HEK293 (cell line): ENCODE data around the gene GNB3.

Source experiments
- CTCF ChIA-PET: fragments of 350-600 bp; formaldehyde crosslinking; extraction: SDS; loops from one replicate; lab custom pipeline; 2021; ENCODE audit warnings: antibody characterized with exemption; lab: Yijun Ruan, JAX
- POLR2A ChIA-PET: fragments of 300-600 bp; formaldehyde crosslinking; extraction: SDS; loops from one replicate; lab custom pipeline; 2020; ENCODE audit warnings: antibody characterized with exemption, inconsistent platforms; lab: Yijun Ruan, JAX
- H3K27ac ChIP-seq: fragments of 200-500 bp; sonication (Bioruptor generic); 2 replicates; pipeline ENCODE4 v1.5.1; 2014; ENCODE audit warnings: low read depth, low read length, control low read depth, inconsistent platforms; ENCODE audit errors: extremely low read depth
- H3K36me3 ChIP-seq, 2 experiments: fragments of 200-500 bp in 1 of 2; sonication (Bioruptor generic) in 1 of 2; 1 replicate in 1 of 2; 2 replicates in 1 of 2; pipeline ENCODE4 v1.5.1; 2014 to 2017; ENCODE audit warnings: inconsistent platforms in 2 of 2, low read length in 2 of 2; ENCODE audit not compliant: control insufficient read depth in 2 of 2, insufficient read depth in 1 of 2
- H3K4me1 ChIP-seq: fragments of 200-500 bp; sonication (Bioruptor generic); 2 replicates; pipeline ENCODE4 v1.5.1; 2014; ENCODE audit warnings: mild to moderate bottlenecking, low read length, inconsistent platforms; ENCODE audit not compliant: control insufficient read depth, insufficient read depth
- H3K4me3 ChIP-seq: 2 replicates; pipeline ENCODE4 v1.5.1; 2011; ENCODE audit warnings: low read depth, mild to moderate bottlenecking, control low read depth, low read length, moderate library complexity
- H3K9me3 ChIP-seq: fragments of 200-500 bp; sonication (Bioruptor generic); 2 replicates; pipeline ENCODE4 v1.5.1; 2014; ENCODE audit warnings: low read depth, low read length, inconsistent platforms; ENCODE audit not compliant: control insufficient read depth, insufficient read depth
- BCL11A ChIP-seq: fragments of 450-650 bp; formaldehyde crosslinking; IDR thresholded peaks from 2 replicates; pipeline ENCODE4 v1.5.1; 2016; ENCODE audit warnings: low read depth, missing biosample characterization, missing genetic modification characterization
- EGR2 ChIP-seq: fragments of 450-650 bp; formaldehyde crosslinking; IDR thresholded peaks from 2 replicates; pipeline ENCODE4 v1.5.1; 2016; ENCODE audit warnings: low read depth, missing biosample characterization, missing genetic modification characterization
- RBAK ChIP-seq: fragments of 450-650 bp; formaldehyde crosslinking; IDR thresholded peaks from 2 replicates; pipeline ENCODE4 v1.5.1; 2016; ENCODE audit warnings: missing biosample characterization, missing genetic modification characterization
- SETDB1 ChIP-seq: IDR thresholded peaks from one replicate; pipeline ENCODE4 v1.6.1; 2017; ENCODE audit warnings: mild to moderate bottlenecking, low read length, moderate library complexity, mixed read lengths; ENCODE audit not compliant: insufficient read length
- WT1 ChIP-seq: fragments of 450-650 bp; formaldehyde crosslinking; IDR thresholded peaks from 2 replicates; pipeline ENCODE4 v1.5.1; 2016; ENCODE audit warnings: missing biosample characterization, missing genetic modification characterization
- ZBTB17 ChIP-seq: fragments of 450-650 bp; formaldehyde crosslinking; IDR thresholded peaks from 2 replicates; pipeline ENCODE4 v1.5.1; 2016; ENCODE audit warnings: missing biosample characterization, missing genetic modification characterization
- ZFP37 ChIP-seq: fragments of 450-650 bp; formaldehyde crosslinking; IDR thresholded peaks from 2 replicates; pipeline ENCODE4 v1.5.1; 2016; ENCODE audit warnings: missing biosample characterization, missing genetic modification characterization
- ZNF146 ChIP-seq: fragments of 450-650 bp; formaldehyde crosslinking; IDR thresholded peaks from 2 replicates; pipeline ENCODE4 v1.5.1; 2016; ENCODE audit warnings: missing biosample characterization, missing genetic modification characterization
- ZNF155 ChIP-seq: fragments of 450-650 bp; formaldehyde crosslinking; IDR thresholded peaks from 2 replicates; pipeline ENCODE4 v1.5.1; 2016; ENCODE audit warnings: missing biosample characterization, missing genetic modification characterization
- ZNF157 ChIP-seq: fragments of 450-650 bp; formaldehyde crosslinking; IDR thresholded peaks from 2 replicates; pipeline ENCODE4 v1.5.1; 2016; ENCODE audit warnings: missing biosample characterization, missing genetic modification characterization
- ZNF16 ChIP-seq: fragments of 450-650 bp; formaldehyde crosslinking; IDR thresholded peaks from 2 replicates; pipeline ENCODE4 v1.5.1; 2016; ENCODE audit warnings: low read depth, missing biosample characterization, missing genetic modification characterization
- ZNF274 ChIP-seq, 2 experiments: fragments of 200-500 bp in 1 of 2; fragments of 450-650 bp in 1 of 2; sonication (Bioruptor generic) in 1 of 2; formaldehyde crosslinking in 1 of 2; IDR thresholded peaks; 2 replicates each; pipeline versions ENCODE4 v1.5.1 to v1.6.1; 2014 to 2016; ENCODE audit warnings: borderline replicate concordance in 1 of 2, inconsistent platforms in 1 of 2, low read length in 1 of 2, missing biosample characterization in 1 of 2, missing genetic modification characterization in 1 of 2
- ZNF416 ChIP-seq: fragments of 450-650 bp; formaldehyde crosslinking; IDR thresholded peaks from 2 replicates; pipeline ENCODE4 v1.5.1; 2016; ENCODE audit warnings: missing biosample characterization, missing genetic modification characterization
- ZNF548 ChIP-seq: fragments of 450-650 bp; formaldehyde crosslinking; IDR thresholded peaks from 2 replicates; pipeline ENCODE4 v1.5.1; 2016; ENCODE audit warnings: missing biosample characterization, missing genetic modification characterization
- ZNF629 ChIP-seq: fragments of 450-650 bp; formaldehyde crosslinking; IDR thresholded peaks from 2 replicates; pipeline ENCODE4 v1.5.1; 2017; ENCODE audit warnings: missing biosample characterization, missing genetic modification characterization
- ZNF837 ChIP-seq: fragments of 450-650 bp; formaldehyde crosslinking; IDR thresholded peaks from 2 replicates; pipeline ENCODE4 v1.5.1; 2016; ENCODE audit warnings: missing biosample characterization, missing genetic modification characterization
- TF ChIP-seq, protein P1 (sequence below): fragments of 450-650 bp; formaldehyde crosslinking; IDR thresholded peaks from 2 replicates; pipeline ENCODE4 v1.5.1; 2017; ENCODE audit warnings: missing biosample characterization, missing genetic modification characterization
- TF ChIP-seq, protein P2 (sequence below): fragments of 450-650 bp; formaldehyde crosslinking; IDR thresholded peaks from 2 replicates; pipeline ENCODE4 v1.5.1; 2016; ENCODE audit warnings: missing biosample characterization, missing genetic modification characterization
- TF ChIP-seq, protein P3 (sequence below): fragments of 450-650 bp; formaldehyde crosslinking; IDR thresholded peaks from 2 replicates; pipeline ENCODE4 v1.5.1; 2016; ENCODE audit warnings: missing biosample characterization, missing genetic modification characterization
- TF ChIP-seq, protein P4 (sequence below): fragments of 450-650 bp; formaldehyde crosslinking; IDR thresholded peaks from 2 replicates; pipeline ENCODE4 v1.5.1; 2016; ENCODE audit warnings: missing biosample characterization, missing genetic modification characterization
- TF ChIP-seq, protein P5 (sequence below): fragments of 450-650 bp; formaldehyde crosslinking; IDR thresholded peaks from 2 replicates; pipeline ENCODE4 v1.5.1; 2016; ENCODE audit warnings: missing biosample characterization, missing genetic modification characterization
- TF ChIP-seq, protein P6 (sequence below): fragments of 450-650 bp; formaldehyde crosslinking; IDR thresholded peaks from 2 replicates; pipeline ENCODE4 v1.5.1; 2017; ENCODE audit warnings: missing biosample characterization, missing genetic modification characterization
- TF ChIP-seq, protein P7 (sequence below): fragments of 450-650 bp; formaldehyde crosslinking; IDR thresholded peaks from 2 replicates; pipeline ENCODE4 v1.5.1; 2017; ENCODE audit warnings: missing biosample characterization, missing genetic modification characterization

The GNB3 gene

DNA sequence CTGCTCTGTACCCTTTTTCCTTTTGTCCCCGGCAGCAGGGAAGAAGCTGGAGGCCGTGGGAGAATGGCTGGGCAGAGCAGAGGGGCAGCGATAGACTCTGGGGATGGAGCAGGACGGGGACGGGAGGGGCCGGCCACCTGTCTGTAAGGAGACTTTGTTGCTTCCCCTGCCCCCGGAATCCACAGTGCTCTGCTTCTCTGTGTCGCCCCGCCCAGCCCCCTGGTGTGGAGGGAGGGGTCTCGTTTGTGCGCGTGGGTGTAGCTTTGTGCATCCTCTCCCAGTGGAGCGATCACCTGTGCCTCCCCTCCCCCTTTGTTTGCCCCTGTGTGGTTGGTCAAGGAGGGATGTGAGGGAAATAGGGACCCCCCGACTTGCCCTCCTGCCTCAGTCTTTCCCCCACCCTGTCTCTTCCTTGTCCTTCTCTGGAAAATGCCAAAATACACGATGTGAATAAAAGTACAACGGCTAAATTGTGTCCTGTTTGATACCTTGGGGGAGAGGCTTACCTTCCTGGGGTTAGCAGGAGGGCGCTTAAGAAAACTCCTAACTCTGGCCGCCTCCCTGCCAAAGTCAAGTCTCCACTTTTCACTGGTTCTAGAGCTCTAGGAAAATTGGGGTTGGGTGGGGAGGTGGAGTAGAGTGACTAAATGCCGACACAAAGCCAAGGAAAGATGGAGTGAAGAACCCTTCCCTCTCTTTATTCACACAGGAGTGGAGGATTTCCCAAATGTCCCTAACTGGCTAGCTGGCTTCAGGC is 25.6 kb downstream of the GNB3 start (continued):
- TF ChIP-seq, protein P1, sequence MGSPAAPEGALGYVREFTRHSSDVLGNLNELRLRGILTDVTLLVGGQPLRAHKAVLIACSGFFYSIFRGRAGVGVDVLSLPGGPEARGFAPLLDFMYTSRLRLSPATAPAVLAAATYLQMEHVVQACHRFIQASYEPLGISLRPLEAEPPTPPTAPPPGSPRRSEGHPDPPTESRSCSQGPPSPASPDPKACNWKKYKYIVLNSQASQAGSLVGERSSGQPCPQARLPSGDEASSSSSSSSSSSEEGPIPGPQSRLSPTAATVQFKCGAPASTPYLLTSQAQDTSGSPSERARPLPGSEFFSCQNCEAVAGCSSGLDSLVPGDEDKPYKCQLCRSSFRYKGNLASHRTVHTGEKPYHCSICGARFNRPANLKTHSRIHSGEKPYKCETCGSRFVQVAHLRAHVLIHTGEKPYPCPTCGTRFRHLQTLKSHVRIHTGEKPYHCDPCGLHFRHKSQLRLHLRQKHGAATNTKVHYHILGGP (tag by site-specific recombination), result no peak
- TF ChIP-seq ZFP37 (tag by site-specific recombination), result no peak
- TF ChIP-seq ZNF629 (tag by site-specific recombination), result no peak
- TF ChIP-seq BCL11A (tag by site-specific recombination), result no peak
- TF ChIP-seq SETDB1, result no peak
- TF ChIP-seq ZNF416 (tag by site-specific recombination), result no peak
- TF ChIP-seq, all 188 proteins: peak for 8

DNA sequence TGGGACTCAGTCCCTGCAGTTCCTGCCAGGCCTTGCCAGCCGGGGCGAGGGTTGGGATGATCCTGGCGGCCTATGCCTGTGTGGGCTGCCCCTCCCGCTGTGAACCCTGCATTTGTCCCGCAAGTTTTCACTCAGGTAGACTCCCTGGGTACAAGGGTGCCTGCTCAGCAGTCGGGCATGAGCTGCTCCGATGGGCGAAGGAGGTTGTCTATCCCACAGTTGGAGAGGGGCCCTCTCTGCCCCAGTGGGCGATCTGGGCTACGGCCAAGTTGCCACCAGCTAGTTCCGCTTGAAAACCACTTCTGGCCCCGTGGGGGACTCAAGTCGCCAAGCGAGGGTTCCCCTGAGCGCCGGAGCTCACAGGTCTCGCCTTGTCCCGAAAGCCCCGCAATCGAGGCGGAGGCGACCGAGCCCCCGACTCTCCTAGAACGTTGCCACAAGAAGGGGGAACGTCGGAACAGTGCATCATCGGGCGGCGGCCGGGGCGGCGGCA is 26.2 kb downstream of the GNB3 start:
- Histone ChIP-seq H3K36me3 (peaks cover 11 to 79% of the 10 kb centered on the region in 2 experiments), H3K9me3 (no peaks in the 10 kb centered on the region), H3K4me1 (peaks cover 6% of the 10 kb centered on the region), H3K27ac (no peak overlapping the region), H3K4me3 (peak overlapping the region; percentile 87)
- ChIA-PET CTCF (interaction anchor here (0.9 to 1.5 kb wide), 6 partner anchors 16 to 114 kb away, joined by 3 to 6 read pairs (median 3); partner anchors contain the start of genes CDCA3 and MLF2), POLR2A (interaction anchor here (0.7 to 7.6 kb wide), 18 partner anchors 13 to 356 kb away, joined by 3 to 183 read pairs (median 8); partner anchors contain the start of genes C12orf57, CDCA3, COPS7A and LRRC23)
- TF ChIP-seq RBAK, result no peak
- no peak for TF ChIP-seq ZNF16 (tag by site-specific recombination)
- no peak for TF ChIP-seq WT1 (tag by site-specific recombination)
- TF ChIP-seq, protein P2, sequence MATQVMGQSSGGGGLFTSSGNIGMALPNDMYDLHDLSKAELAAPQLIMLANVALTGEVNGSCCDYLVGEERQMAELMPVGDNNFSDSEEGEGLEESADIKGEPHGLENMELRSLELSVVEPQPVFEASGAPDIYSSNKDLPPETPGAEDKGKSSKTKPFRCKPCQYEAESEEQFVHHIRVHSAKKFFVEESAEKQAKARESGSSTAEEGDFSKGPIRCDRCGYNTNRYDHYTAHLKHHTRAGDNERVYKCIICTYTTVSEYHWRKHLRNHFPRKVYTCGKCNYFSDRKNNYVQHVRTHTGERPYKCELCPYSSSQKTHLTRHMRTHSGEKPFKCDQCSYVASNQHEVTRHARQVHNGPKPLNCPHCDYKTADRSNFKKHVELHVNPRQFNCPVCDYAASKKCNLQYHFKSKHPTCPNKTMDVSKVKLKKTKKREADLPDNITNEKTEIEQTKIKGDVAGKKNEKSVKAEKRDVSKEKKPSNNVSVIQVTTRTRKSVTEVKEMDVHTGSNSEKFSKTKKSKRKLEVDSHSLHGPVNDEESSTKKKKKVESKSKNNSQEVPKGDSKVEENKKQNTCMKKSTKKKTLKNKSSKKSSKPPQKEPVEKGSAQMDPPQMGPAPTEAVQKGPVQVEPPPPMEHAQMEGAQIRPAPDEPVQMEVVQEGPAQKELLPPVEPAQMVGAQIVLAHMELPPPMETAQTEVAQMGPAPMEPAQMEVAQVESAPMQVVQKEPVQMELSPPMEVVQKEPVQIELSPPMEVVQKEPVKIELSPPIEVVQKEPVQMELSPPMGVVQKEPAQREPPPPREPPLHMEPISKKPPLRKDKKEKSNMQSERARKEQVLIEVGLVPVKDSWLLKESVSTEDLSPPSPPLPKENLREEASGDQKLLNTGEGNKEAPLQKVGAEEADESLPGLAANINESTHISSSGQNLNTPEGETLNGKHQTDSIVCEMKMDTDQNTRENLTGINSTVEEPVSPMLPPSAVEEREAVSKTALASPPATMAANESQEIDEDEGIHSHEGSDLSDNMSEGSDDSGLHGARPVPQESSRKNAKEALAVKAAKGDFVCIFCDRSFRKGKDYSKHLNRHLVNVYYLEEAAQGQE (tag by site-specific recombination), result no peak
- TF ChIP-seq ZNF837, result no peak
- TF ChIP-seq, protein P3, sequence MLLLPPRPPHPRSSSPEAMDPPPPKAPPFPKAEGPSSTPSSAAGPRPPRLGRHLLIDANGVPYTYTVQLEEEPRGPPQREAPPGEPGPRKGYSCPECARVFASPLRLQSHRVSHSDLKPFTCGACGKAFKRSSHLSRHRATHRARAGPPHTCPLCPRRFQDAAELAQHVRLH (tag by site-specific recombination), result no peak
- TF ChIP-seq ZNF157, result no peak
- TF ChIP-seq, protein P4, sequence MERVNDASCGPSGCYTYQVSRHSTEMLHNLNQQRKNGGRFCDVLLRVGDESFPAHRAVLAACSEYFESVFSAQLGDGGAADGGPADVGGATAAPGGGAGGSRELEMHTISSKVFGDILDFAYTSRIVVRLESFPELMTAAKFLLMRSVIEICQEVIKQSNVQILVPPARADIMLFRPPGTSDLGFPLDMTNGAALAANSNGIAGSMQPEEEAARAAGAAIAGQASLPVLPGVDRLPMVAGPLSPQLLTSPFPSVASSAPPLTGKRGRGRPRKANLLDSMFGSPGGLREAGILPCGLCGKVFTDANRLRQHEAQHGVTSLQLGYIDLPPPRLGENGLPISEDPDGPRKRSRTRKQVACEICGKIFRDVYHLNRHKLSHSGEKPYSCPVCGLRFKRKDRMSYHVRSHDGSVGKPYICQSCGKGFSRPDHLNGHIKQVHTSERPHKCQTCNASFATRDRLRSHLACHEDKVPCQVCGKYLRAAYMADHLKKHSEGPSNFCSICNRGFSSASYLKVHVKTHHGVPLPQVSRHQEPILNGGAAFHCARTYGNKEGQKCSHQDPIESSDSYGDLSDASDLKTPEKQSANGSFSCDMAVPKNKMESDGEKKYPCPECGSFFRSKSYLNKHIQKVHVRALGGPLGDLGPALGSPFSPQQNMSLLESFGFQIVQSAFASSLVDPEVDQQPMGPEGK, result peak; percentile 83
- TF ChIP-seq, protein P5, sequence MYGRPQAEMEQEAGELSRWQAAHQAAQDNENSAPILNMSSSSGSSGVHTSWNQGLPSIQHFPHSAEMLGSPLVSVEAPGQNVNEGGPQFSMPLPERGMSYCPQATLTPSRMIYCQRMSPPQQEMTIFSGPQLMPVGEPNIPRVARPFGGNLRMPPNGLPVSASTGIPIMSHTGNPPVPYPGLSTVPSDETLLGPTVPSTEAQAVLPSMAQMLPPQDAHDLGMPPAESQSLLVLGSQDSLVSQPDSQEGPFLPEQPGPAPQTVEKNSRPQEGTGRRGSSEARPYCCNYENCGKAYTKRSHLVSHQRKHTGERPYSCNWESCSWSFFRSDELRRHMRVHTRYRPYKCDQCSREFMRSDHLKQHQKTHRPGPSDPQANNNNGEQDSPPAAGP (tag by site-specific recombination), result no peak
- TF ChIP-seq ZBTB17 (tag by site-specific recombination), result peak; percentile 45
- TF ChIP-seq ZNF548, result no peak
- TF ChIP-seq, protein P6, sequence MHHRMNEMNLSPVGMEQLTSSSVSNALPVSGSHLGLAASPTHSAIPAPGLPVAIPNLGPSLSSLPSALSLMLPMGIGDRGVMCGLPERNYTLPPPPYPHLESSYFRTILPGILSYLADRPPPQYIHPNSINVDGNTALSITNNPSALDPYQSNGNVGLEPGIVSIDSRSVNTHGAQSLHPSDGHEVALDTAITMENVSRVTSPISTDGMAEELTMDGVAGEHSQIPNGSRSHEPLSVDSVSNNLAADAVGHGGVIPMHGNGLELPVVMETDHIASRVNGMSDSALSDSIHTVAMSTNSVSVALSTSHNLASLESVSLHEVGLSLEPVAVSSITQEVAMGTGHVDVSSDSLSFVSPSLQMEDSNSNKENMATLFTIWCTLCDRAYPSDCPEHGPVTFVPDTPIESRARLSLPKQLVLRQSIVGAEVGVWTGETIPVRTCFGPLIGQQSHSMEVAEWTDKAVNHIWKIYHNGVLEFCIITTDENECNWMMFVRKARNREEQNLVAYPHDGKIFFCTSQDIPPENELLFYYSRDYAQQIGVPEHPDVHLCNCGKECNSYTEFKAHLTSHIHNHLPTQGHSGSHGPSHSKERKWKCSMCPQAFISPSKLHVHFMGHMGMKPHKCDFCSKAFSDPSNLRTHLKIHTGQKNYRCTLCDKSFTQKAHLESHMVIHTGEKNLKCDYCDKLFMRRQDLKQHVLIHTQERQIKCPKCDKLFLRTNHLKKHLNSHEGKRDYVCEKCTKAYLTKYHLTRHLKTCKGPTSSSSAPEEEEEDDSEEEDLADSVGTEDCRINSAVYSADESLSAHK, result no peak
- no peak for TF ChIP-seq ZNF155 (tag by site-specific recombination)
- peak; percentile 56 for TF ChIP-seq EGR2
- TF ChIP-seq, protein P7, sequence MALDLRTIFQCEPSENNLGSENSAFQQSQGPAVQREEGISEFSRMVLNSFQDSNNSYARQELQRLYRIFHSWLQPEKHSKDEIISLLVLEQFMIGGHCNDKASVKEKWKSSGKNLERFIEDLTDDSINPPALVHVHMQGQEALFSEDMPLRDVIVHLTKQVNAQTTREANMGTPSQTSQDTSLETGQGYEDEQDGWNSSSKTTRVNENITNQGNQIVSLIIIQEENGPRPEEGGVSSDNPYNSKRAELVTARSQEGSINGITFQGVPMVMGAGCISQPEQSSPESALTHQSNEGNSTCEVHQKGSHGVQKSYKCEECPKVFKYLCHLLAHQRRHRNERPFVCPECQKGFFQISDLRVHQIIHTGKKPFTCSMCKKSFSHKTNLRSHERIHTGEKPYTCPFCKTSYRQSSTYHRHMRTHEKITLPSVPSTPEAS (tag by site-specific recombination), result no peak
- TF ChIP-seq ZNF146 (tag by site-specific recombination), result no peak
- TF ChIP-seq ZNF274 (IDR thresholded peaks at IDR 0.05; ENCODE audit: low read length), result no peak
- no peak for TF ChIP-seq ZNF274 (tag by site-specific recombination; IDR thresholded peaks at IDR 0.05; ENCODE audit: borderline replicate concordance)
